GM21515 (cell line): ENCODE data around the gene RNU2-63P.
"Not testable (repeated sequence)": the region's sequence is repeated elsewhere in the genome, so short reads cannot be mapped to it uniquely, and the experiment has no call there.

Experiments
- ATAC-seq: cut with Tn5 transposase; IDR thresholded peaks from one replicate; pipeline ENCODE4 v1.9.1; 2021; ENCODE audit not compliant: unreplicated experiment

Gene RNU2-63P

DNA sequence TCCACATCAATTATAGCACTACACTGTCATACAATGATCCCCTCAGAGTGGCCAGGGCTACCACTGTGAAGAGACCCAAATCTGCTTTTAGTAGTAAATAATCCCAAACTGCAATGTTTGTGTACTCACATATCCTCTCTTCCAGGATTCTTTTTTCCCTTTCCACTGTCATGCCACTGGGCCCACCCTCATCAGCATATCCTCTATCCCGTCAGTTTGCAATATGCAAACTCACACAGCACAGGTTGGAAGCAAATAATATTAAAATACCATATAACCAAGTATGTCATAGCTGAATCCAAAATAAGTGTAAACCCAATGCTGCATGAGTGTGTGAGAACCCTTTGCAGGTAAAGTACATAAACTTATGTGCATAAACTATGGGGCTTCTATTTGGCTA is 28.9 kb downstream of the RNU2-63P start:
- not testable (repeated sequence) for ATAC-seq

DNA sequence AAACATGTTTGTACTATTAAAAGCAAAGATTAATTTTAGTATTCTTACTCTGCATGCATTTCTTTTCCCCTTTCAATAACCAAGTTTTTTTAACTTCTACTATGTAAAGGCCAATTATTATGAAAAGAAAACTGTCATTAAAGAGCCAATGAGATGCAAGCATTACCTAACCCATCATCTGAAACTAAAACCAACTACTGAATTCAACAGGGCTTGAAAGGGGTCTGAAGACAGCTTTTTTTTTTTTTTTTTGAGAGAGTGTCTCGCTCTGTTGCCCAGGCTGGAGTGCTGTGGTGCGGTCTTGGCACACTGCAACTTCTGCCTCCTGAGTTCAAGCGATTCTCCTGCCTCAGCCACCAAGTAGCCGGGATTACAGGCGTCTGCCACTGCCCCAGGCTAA is 30.4 kb downstream of the RNU2-63P start:
- not testable (repeated sequence) for ATAC-seq

DNA sequence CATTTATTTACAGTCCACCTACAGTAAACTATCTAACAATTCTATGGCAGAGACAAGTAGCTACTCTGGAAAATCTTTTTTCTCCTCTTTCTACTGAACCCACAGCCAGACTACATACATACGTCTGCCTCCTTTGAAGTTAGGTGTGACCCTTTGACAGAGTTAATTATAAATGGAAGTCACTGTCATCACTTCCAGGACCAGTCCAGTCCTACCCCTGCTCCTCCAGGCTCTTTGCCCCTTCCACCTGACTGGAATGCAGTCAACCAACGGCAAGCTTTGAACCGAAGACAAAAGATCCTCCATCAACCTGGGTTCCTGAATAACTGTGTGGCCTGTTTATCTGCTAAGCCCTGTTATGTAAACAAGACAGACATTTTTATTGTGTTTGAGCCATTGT is 35.2 kb downstream of the RNU2-63P start:
- ATAC-seq = not testable (repeated sequence)

DNA sequence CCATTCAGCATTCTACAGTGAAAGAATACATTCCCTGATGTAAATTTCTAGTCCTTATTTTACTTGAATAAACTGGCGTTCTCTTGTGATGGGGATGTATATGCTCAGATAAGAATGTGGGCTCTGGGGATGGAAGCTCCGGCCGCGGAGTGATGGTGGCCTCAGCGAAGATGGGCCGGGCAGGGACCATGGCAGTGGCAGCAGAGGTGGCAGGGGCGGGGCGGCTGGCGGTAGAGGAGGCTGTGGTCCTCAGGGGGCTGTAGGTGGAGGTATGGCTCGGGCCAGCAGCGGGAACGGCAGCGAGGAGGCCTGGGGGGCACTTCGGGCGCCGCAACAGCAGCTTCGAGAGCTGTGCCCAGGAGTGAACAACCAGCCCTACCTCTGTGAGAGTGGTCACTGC is 44.0 kb downstream of the RNU2-63P start:
- not testable (repeated sequence) for ATAC-seq
